GM12801 (cell line): Measurements from ENCODE around the gene CPNE9.

Experiments
- CTCF ChIP-seq: IDR thresholded peaks from one replicate; pipeline ENCODE4 v1.5.1; 2011; ENCODE audit warnings: control low read depth; ENCODE audit not compliant: insufficient read length; ENCODE audit errors: extremely low read depth

Gene CPNE9

GRCh38 chr3:9776896-9777693 is 73.5 kb downstream of the CPNE9 start:
- TF ChIP-seq CTCF, result no peak

GRCh38 chr3:9777694-9778021 is 74.0 kb downstream of the CPNE9 start:
- no peak for TF ChIP-seq CTCF

GRCh38 chr3:9778143-9779074 is 74.8 kb downstream of the CPNE9 start:
- no peak for TF ChIP-seq CTCF

- no peak for TF ChIP-seq CTCF
These were observed 75.5 kb downstream of the CPNE9 start for GRCh38 chr3:9779075-9779593.
